Liver (tissue), 3 donors: Measurements from ENCODE around the gene CCDC88C.

Source experiments
- ATF3 ChIP-seq: IDR thresholded peaks from 2 replicates; pipeline ENCODE4 v1.6.1; 2016; ENCODE audit warnings: antibody characterized with exemption
- JUND ChIP-seq, 2 donors: IDR thresholded peaks; 2 replicates each; pipeline ENCODE4 v1.6.1; 2016; ENCODE audit warnings: antibody characterized with exemption in 2 of 2
- TF ChIP-seq, protein P1 (sequence below): fragments of 150-350 bp; IDR thresholded peaks from 2 replicates; pipeline ENCODE4 v1.5.1; 2017; ENCODE audit warnings: improper control_type of control experiment, low read depth, low read length; ENCODE audit not compliant: missing input control
- donor health status: healthy.
- donor health status: healthy.

GRCh38 chr14:91412939-91413338 lies 4.7 kb downstream of the CCDC88C start:
- TF ChIP-seq JUND (IDR thresholded peaks at IDR 0.05), result no peak
- TF ChIP-seq, protein P1, sequence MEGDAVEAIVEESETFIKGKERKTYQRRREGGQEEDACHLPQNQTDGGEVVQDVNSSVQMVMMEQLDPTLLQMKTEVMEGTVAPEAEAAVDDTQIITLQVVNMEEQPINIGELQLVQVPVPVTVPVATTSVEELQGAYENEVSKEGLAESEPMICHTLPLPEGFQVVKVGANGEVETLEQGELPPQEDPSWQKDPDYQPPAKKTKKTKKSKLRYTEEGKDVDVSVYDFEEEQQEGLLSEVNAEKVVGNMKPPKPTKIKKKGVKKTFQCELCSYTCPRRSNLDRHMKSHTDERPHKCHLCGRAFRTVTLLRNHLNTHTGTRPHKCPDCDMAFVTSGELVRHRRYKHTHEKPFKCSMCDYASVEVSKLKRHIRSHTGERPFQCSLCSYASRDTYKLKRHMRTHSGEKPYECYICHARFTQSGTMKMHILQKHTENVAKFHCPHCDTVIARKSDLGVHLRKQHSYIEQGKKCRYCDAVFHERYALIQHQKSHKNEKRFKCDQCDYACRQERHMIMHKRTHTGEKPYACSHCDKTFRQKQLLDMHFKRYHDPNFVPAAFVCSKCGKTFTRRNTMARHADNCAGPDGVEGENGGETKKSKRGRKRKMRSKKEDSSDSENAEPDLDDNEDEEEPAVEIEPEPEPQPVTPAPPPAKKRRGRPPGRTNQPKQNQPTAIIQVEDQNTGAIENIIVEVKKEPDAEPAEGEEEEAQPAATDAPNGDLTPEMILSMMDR, result no peak
- TF ChIP-seq ATF3, result no peak
